GM12892 (cell line): Measurements from ENCODE around the gene MBD3L3.

Experiments
- POLR2A ChIP-seq: IDR thresholded peaks from 2 replicates; pipeline ENCODE4 v1.6.1; 2011; ENCODE audit warnings: low read depth, low read length, control low read depth
- POLR2AphosphoS5 ChIP-seq: IDR thresholded peaks from 2 replicates; pipeline ENCODE4 v1.6.1; 2011; ENCODE audit warnings: low read depth, low read length, control low read depth
- TAF1 ChIP-seq: IDR thresholded peaks from 2 replicates; pipeline ENCODE4 v1.6.1; 2011; ENCODE audit warnings: low read depth, mild to moderate bottlenecking, control low read depth, low read length, borderline replicate concordance

DNA sequence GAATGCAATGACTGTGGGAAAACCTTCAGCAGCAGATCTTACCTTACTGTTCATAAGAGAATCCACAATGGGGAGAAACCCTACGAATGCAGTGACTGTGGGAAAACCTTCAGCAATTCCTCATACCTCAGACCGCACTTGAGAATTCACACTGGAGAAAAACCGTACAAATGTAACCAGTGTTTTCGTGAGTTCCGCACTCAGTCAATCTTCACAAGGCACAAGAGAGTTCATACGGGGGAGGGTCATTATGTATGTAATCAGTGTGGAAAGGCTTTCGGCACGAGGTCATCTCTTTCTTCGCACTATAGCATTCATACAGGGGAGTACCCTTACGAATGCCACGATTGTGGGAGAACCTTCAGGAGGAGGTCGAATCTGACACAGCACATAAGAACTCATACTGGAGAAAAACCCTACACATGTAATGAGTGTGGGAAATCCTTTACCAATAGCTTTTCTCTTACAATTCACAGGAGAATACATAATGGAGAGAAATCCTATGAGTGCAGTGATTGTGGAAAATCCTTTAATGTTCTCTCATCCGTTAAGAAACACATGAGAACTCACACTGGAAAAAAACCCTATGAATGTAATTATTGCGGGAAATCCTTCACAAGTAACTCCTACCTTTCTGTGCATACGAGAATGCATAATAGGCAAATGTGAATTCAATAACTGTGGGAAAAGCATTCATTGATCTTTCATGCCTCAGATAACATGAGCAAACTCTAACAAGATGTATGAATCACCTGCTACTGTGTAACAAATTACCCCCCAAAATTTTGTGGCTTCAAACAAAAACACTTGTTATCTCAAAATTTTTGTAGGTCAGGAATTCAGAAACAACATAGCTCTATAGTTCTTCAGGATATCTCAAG is 24.8 kb upstream of the MBD3L3 start:
- TF ChIP-seq POLR2AphosphoS5 (no peak; the same call in 1 of the 2 replicates), POLR2A (no peak), TAF1 (no peak)
